K562 (cell line): ENCODE data around the gene SCAMP1. TPM values are rescaled to one million over a fixed set of nuclear protein-coding genes. Genes with fewer than 3 reads are reported as not detected.

Experiments
- ATAC-seq: fragments of 200-7000 bp; cut with Tn5 transposase; 3 replicates; pipeline ENCODE4 v1.9.1; 2020; ENCODE audit warnings: moderate library complexity
- BruUV-seq: library from RNA; stranded (reverse); fragments of 400-500 nt; replicated peaks from 2 replicates; lab custom pipeline; 2021; lab: Mats Ljungman, UMichigan
- CTCF ChIA-PET: fragments of 300-600 bp; formaldehyde crosslinking; extraction: SDS; loops from one replicate; lab custom pipeline; 2021; ENCODE audit warnings: low intra/inter-chr PET ratio; lab: Yijun Ruan, JAX
- POLR2A ChIA-PET: fragments of 300-600, 350-650 bp; sonication (Branson Sonifier 250); formaldehyde crosslinking; extraction: SDS; loops from one replicate; lab custom pipeline; 2021; ENCODE audit warnings: antibody characterized with exemption, inconsistent platforms; lab: Yijun Ruan, JAX
- DNase-seq, 4 experiments: peaks; one replicate each; pipeline versions ENCODE4 v3.0.0 to v3.0.0-alpha.2; 2011 to 2018; ENCODE audit warnings: low spot score in 3 of 4, mixed read lengths in 3 of 4; ENCODE audit errors: extremely low read depth in 1 of 4
- FAIRE-seq: peaks from 2 replicates; lab custom pipeline; 2011; peaks lifted over from hg19 to GRCh38; lab: Jason Lieb, UNC
- H2AFZ ChIP-seq: 2 replicates; pipeline ENCODE4 v1.6.0; 2011; ENCODE audit warnings: low read depth, low read length, control low read depth, inconsistent platforms
- H3K27ac ChIP-seq: fragments of 200-600 bp; 3 replicates; pipeline ENCODE4 v1.8.0; 2011; ENCODE audit warnings: low read depth, mild to moderate bottlenecking, control low read depth, inconsistent platforms, low read length, moderate library complexity, mixed read lengths; ENCODE audit errors: extremely low read depth
- H3K27me3 ChIP-seq, 2 experiments: fragments of 300-600 bp in 1 of 2; 2 replicates in 1 of 2; 3 replicates in 1 of 2; pipeline versions ENCODE4 v1.6.0 to v1.8.0; 2011; ENCODE audit warnings: inconsistent platforms in 2 of 2, low read length in 2 of 2, mild to moderate bottlenecking in 1 of 2, mixed read lengths in 1 of 2, moderate library complexity in 1 of 2; ENCODE audit not compliant: control insufficient read depth in 2 of 2, insufficient read depth in 2 of 2
- H3K36me3 ChIP-seq: fragments of 300-600 bp; 3 replicates; pipeline ENCODE4 v1.8.0; 2011; ENCODE audit warnings: mild to moderate bottlenecking, low read length, inconsistent platforms; ENCODE audit not compliant: control insufficient read depth, insufficient read depth
- H3K4me1 ChIP-seq, 2 experiments: fragments of 200-600 bp in 1 of 2; replicated peaks in 1 of 2; 2 replicates in 1 of 2; 3 replicates in 1 of 2; pipeline versions ENCODE4 v1.5.1 to v1.8.0; 2011; ENCODE audit warnings: inconsistent platforms in 2 of 2, low read length in 2 of 2, mild to moderate bottlenecking in 1 of 2, mixed read lengths in 1 of 2, moderate library complexity in 1 of 2; ENCODE audit not compliant: control insufficient read depth in 2 of 2, insufficient read depth in 2 of 2
- H3K4me2 ChIP-seq: 2 replicates; pipeline ENCODE4 v1.6.1; 2011; ENCODE audit warnings: low read length, control low read depth, inconsistent platforms, mixed read lengths; ENCODE audit not compliant: insufficient read depth
- H3K4me3 ChIP-seq: fragments of 200-600 bp; sonication (generic), shearing (Covaris generic); 2 replicates; pipeline ENCODE4 v1.5.1; 2016; ENCODE audit warnings: control low read depth, inconsistent platforms
- H3K79me2 ChIP-seq: fragments of 200-600 bp; 3 replicates; pipeline ENCODE4 v1.8.0; 2011; ENCODE audit warnings: low read length, inconsistent platforms; ENCODE audit not compliant: control insufficient read depth, insufficient read depth
- H3K9ac ChIP-seq, 2 experiments: 2 replicates each; pipeline versions ENCODE4 v1.6.0 to v1.6.1; 2011; ENCODE audit warnings: low read depth in 2 of 2, low read length in 2 of 2, control low read depth in 1 of 2, inconsistent platforms in 1 of 2, mild to moderate bottlenecking in 1 of 2, mixed read lengths in 1 of 2; ENCODE audit not compliant: insufficient read depth in 1 of 2
- H3K9me1 ChIP-seq: one replicate; pipeline ENCODE4 v1.6.0; 2011; ENCODE audit warnings: inconsistent platforms, mild to moderate bottlenecking, low read length, moderate library complexity; ENCODE audit not compliant: control insufficient read depth, insufficient read depth
- H3K9me3 ChIP-seq: replicated peaks from 2 replicates; pipeline ENCODE4 v1.5.1; 2011; ENCODE audit warnings: low read depth, low read length, inconsistent platforms; ENCODE audit not compliant: control insufficient read depth, insufficient read depth
- H4K20me1 ChIP-seq: replicated peaks from 2 replicates; pipeline ENCODE4 v1.6.1; 2011; ENCODE audit warnings: low read length, inconsistent platforms, mixed read lengths; ENCODE audit not compliant: control insufficient read depth, insufficient read depth
- ADNP ChIP-seq: fragments of 200-800 bp; sonication (Bioruptor generic); IDR thresholded peaks from 2 replicates; pipeline ENCODE4 v1.6.1; 2016; ENCODE audit warnings: missing genetic modification characterization, missing compliant biosample characterization
- ARID1B ChIP-seq: fragments of 450-650 bp; IDR thresholded peaks from 2 replicates; pipeline ENCODE4 v1.6.1; 2016; ENCODE audit warnings: antibody characterized with exemption, mild to moderate bottlenecking, inconsistent platforms
- BCOR ChIP-seq: fragments of 450-650 bp; IDR thresholded peaks from 2 replicates; pipeline ENCODE4 v1.6.1; 2016
- CCNT2 ChIP-seq: IDR thresholded peaks from 2 replicates; pipeline ENCODE4 v1.6.1; 2011; ENCODE audit warnings: borderline replicate concordance, low read depth, mild to moderate bottlenecking, moderate library complexity, mixed read lengths, low read length; ENCODE audit not compliant: insufficient read length; ENCODE audit errors: extremely low read depth
- HDGF ChIP-seq: fragments of 450-650 bp; IDR thresholded peaks from 2 replicates; pipeline ENCODE4 v1.6.1; 2016
- NFIX ChIP-seq: fragments of 250-450 bp; sonication (Bioruptor Pico); IDR thresholded peaks from 2 replicates; pipeline ENCODE4 v1.4.0; 2020; ENCODE audit warnings: low read depth, mild to moderate bottlenecking, moderate library complexity
- RAD21 ChIP-seq, 2 experiments: fragments of 250-450 bp in 1 of 2; fragments of 450-650 bp in 1 of 2; sonication (Bioruptor Pico) in 1 of 2; formaldehyde crosslinking in 1 of 2; IDR thresholded peaks in 1 of 2; conservative IDR thresholded peaks in 1 of 2; 2 replicates each; pipeline versions ENCODE4 v1.4.0 to v1.8.0; 2020 to 2022; ENCODE audit warnings: mild to moderate bottlenecking in 2 of 2, moderate library complexity in 1 of 2
- SRSF7 ChIP-seq: fragments of 200-400 bp; formaldehyde crosslinking; optimal IDR thresholded peaks from 2 replicates; pipeline ENCODE3; 2017; ENCODE audit warnings: mild to moderate bottlenecking, low read depth, low read length
- ZBTB12 ChIP-seq: fragments of 250-450 bp; sonication (Bioruptor Pico); IDR thresholded peaks from 2 replicates; pipeline ENCODE4 v1.4.0; 2020
- ZC3H4 ChIP-seq: sonication (generic); formaldehyde crosslinking; IDR thresholded peaks from 2 replicates; pipeline ENCODE4 v1.9.0; 2021; ENCODE audit warnings: missing genetic modification reagents, borderline replicate concordance
- ZNF133 ChIP-seq: fragments of 250-450 bp; sonication (Bioruptor Pico); IDR thresholded peaks from 2 replicates; pipeline ENCODE4 v1.4.0; 2020; ENCODE audit warnings: mild to moderate bottlenecking
- ZNF512 ChIP-seq: IDR thresholded peaks from 2 replicates; pipeline ENCODE4 v1.6.1; 2016; ENCODE audit warnings: missing genetic modification characterization, missing compliant biosample characterization
- WGBS: fragments of 100-300 bp; shearing (Covaris generic); methylation state at CpG from one replicate; pipeline ENCODE4 v1.1.6; 2016; ENCODE audit warnings: low coverage, mixed read lengths; ENCODE audit not compliant: insufficient coverage; ENCODE audit errors: missing lambda C conversion rate; 5-methylcytosine and 5-hydroxymethylcytosine counted together
- in situ Hi-C: fragments of 300-500 bp; cut with MboI; formaldehyde crosslinking; loops from 4 replicates; pipeline ENCODE4 v1.15.0; 2018; ENCODE audit warnings: inconsistent platforms, mixed read lengths
- intact Hi-C: fragments of 100-400 bp; cut with micrococcal nuclease; formaldehyde crosslinking; loops from 2 replicates; pipeline ENCODE4 v1.14.2; 2022
- polyA plus RNA-seq, 8 experiments: library from polyadenylated mRNA; depleted of rRNA in 4 of 8; stranded (reverse) in 5 of 8; unstranded in 3 of 8; fragments of >200 nt; fragmentation: Nextera tagmentation in 2 of 8; fragmentation: Illumina TruSeq in 1 of 8; extraction: Ambion mirVana in 2 of 8; extraction: Trizol in 1 of 8; gene quantifications; 2 replicates each; pipeline versions ENCODE4 v1.2.1 to v1.2.3, GENCODE V29; 2011 to 2014; ENCODE audit warnings: inconsistent platforms in 1 of 8, missing spikeins in 1 of 8
- total RNA-seq, 7 experiments: library from RNA; depleted of rRNA in 6 of 7; stranded (reverse); fragments of >200 nt in 6 of 7; fragmentation: Illumina TruSeq in 2 of 7; extraction: Trizol in 2 of 7; gene quantifications; 2 replicates each; pipeline versions ENCODE4 v1.2.1 to v1.2.3, GENCODE V29; 2011 to 2021; ENCODE audit warnings: low replicate concordance in 1 of 7

Gene SCAMP1
- total and polyA plus RNA-seq, 9 of the 15 experiments (the other 6 are each of a cell fraction or from before 2014, with no cell fraction given), result 5.4 to 23.9 (median 13.8) TPM

GRCh38 chr5:78492224-78492623 lies 131.8 kb downstream of the SCAMP1 start:
- BruUV-seq, result no TSS peak
- Histone ChIP-seq H3K9me1 (no peaks in the 10 kb centered on the region), H2AFZ (no peak overlapping the region), H4K20me1 (no peaks in the 10 kb centered on the region), H3K27ac (no peak overlapping the region), H3K4me1 (peaks cover 2 to 8% of the 10 kb centered on the region in 2 experiments; a peak in 4 of 5 replicates), H3K79me2 (no peaks in the 10 kb centered on the region), H3K27me3 (no peaks in the 10 kb centered on the region), H3K9me3 (no peaks in the 10 kb centered on the region; the same call in 1 of the 2 replicates), H3K4me3 (no peak overlapping the region), H3K36me3 (peaks cover 25% of the 10 kb centered on the region), H3K9ac (no peak overlapping the region)
- POLR2A ChIA-PET, result interaction anchor here (1.0 to 1.7 kb wide), 2 partner anchors 9 to 18 kb away, joined by 3 to 5 read pairs; no protein-coding TSS in a partner anchor
- DNase-seq (no peak), ATAC-seq (no peak), FAIRE-seq (no peak)
- in situ Hi-C loops, result no loop called here
- 65% methylated on average over 2 of the region's 2 CpGs for WGBS
- TF ChIP-seq RAD21 (CRISPR knock-in tag; conservative IDR thresholded peaks at IDR 0.05 in 1 of 2, IDR thresholded peaks at IDR 0.05 in 1 of 2), result peak in 1 of 2 experiments; percentile 38; a peak in 2 of 4 replicates
- TF ChIP-seq NFIX, result no peak
- TF ChIP-seq, all 486 proteins: peak for 1
- CTCF ChIA-PET, result no interaction called here
- intact Hi-C loops, result no loop called here
- H3K4me2 ChIP-seq, result no peak overlapping the region

GRCh38 chr5:78492650-78493049 lies 132.2 kb downstream of the SCAMP1 start:
- intact Hi-C loops (no loop called here), in situ Hi-C loops (no loop called here)
- Histone ChIP-seq H3K9me3 (no peaks in the 10 kb centered on the region; the same call in 1 of the 2 replicates), H3K4me2 (no peak overlapping the region), H3K79me2 (no peaks in the 10 kb centered on the region), H4K20me1 (no peaks in the 10 kb centered on the region), H3K27me3 (no peaks in the 10 kb centered on the region), H3K36me3 (peaks cover 21% of the 10 kb centered on the region; the same call in 2 of the 3 replicates), H3K4me1 (peaks cover 2 to 4% of the 10 kb centered on the region in 2 experiments; a peak in 4 of 5 replicates), H2AFZ (no peak overlapping the region), H3K9ac (no peak overlapping the region), H3K9me1 (no peaks in the 10 kb centered on the region), H3K4me3 (no peak overlapping the region), H3K27ac (no peak overlapping the region)
- no peak for FAIRE-seq
- WGBS, result 89% methylated on average over 7 of the region's 7 CpGs
- BruUV-seq, result no TSS peak
- CTCF ChIA-PET, result no interaction called here
- DNase-seq, result no peak
- ATAC-seq, result no peak
- POLR2A ChIA-PET, result interaction anchor here (1.7 kb wide), 1 partner anchor 10 kb away, joined by 5 read pairs; no protein-coding TSS in a partner anchor
- TF ChIP-seq ADNP (tag) (no peak), ZC3H4 (CRISPR knock-in tag) (no peak), BCOR (no peak), CCNT2 (no peak), ARID1B (no peak), ZBTB12 (CRISPR knock-in tag) (no peak), HDGF (no peak), ZNF133 (CRISPR knock-in tag) (no peak), ZNF512 (tag) (no peak), SRSF7 (no peak)
